ENCODE data around the gene RS1.

Gene RS1

GRCh38 chrX:18672008-18672407, at the start of gene RS1:
TSS of gene RS1 (minus strand) at chrX:18672108. CDS start at chrX:18672068, 40 bp downstream.
- DNase-seq = no peak

GRCh38 chrX:18719852-18720251, 47.9 kb upstream of the RS1 start:
- no peak for DNase-seq

- no peak for DNase-seq
Measured at GRCh38 chrX:18714910-18715309, 43.0 kb upstream of the RS1 start.

- DNase-seq = no peak
Measured at GRCh38 chrX:18709833-18710232, 37.9 kb upstream of the RS1 start.

- no peak for DNase-seq
Measured at GRCh38 chrX:18707426-18708049, 35.6 kb upstream of the RS1 start, which contains the start of gene PPEF1. TSS of gene PPEF1 (plus strand) at chrX:18707645. CDS start at chrX:18707781, 136 bp downstream.

GRCh38 chrX:18702362-18703195, 30.7 kb upstream of the RS1 start:
- DNase-seq = no peak

GRCh38 chrX:18701621-18702361, 29.9 kb upstream of the RS1 start:
- DNase-seq = no peak

GRCh38 chrX:18698737-18699650, 27.1 kb upstream of the RS1 start:
- no peak for DNase-seq

GRCh38 chrX:18696653-18697052, 24.7 kb upstream of the RS1 start:
- DNase-seq = no peak

GRCh38 chrX:18692541-18692940, 20.6 kb upstream of the RS1 start:
- no peak for DNase-seq

- DNase-seq = no peak
Measured at GRCh38 chrX:18691431-18691830, 19.5 kb upstream of the RS1 start.

- DNase-seq = no peak
Measured at GRCh38 chrX:18687856-18688495, 16.1 kb upstream of the RS1 start.

GRCh38 chrX:18682979-18683387, 11.1 kb upstream of the RS1 start:
- no peak for DNase-seq

GRCh38 chrX:18681996-18682395, 10.1 kb upstream of the RS1 start:
- no peak for DNase-seq

GRCh38 chrX:18677161-18677869, 5.4 kb upstream of the RS1 start:
- DNase-seq = no peak

- DNase-seq = no peak
Measured at GRCh38 chrX:18676470-18676869, 4.6 kb upstream of the RS1 start.

GRCh38 chrX:18676050-18676449, 4.1 kb upstream of the RS1 start:
- DNase-seq = no peak

- peak; percentile 86 for DNase-seq
Measured at GRCh38 chrX:18674788-18675735, 3.2 kb upstream of the RS1 start.

- peak; percentile 58 for DNase-seq
Measured at GRCh38 chrX:18674417-18674787, 2.5 kb upstream of the RS1 start.

All from activated CD8-positive, alpha-beta memory T cell treated with anti-CD3 and anti-CD28 coated beads, Interleukin-2, amount 50 U/mL, for 48 hours (primary cell).